ENCODE data around the gene ZNF784.
"Not testable (repeated sequence)": the region's sequence is repeated elsewhere in the genome, so short reads cannot be mapped to it uniquely, and the experiment has no call there.

DNA sequence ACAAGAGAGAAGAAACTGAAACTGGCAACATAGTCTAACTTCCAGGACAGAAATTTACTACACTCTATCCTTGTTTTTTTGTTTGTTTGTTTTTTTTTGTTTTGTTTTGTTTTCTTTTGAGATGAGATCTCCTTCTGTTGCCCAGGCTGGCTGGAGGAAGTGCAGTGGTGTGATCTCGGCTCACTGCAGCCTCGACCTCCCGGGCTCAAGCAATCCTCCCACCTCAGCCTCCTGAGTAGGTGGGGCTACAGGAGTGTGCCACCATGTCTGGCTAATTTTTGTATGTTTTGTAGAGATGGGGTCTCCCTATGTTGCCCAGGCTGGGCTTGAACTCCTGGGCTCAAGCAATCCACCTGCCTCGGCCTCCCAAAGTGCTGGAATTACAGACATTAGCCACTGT lies 42.1 kb downstream of the ZNF784 start:
- TF ChIP-seq, protein P1, sequence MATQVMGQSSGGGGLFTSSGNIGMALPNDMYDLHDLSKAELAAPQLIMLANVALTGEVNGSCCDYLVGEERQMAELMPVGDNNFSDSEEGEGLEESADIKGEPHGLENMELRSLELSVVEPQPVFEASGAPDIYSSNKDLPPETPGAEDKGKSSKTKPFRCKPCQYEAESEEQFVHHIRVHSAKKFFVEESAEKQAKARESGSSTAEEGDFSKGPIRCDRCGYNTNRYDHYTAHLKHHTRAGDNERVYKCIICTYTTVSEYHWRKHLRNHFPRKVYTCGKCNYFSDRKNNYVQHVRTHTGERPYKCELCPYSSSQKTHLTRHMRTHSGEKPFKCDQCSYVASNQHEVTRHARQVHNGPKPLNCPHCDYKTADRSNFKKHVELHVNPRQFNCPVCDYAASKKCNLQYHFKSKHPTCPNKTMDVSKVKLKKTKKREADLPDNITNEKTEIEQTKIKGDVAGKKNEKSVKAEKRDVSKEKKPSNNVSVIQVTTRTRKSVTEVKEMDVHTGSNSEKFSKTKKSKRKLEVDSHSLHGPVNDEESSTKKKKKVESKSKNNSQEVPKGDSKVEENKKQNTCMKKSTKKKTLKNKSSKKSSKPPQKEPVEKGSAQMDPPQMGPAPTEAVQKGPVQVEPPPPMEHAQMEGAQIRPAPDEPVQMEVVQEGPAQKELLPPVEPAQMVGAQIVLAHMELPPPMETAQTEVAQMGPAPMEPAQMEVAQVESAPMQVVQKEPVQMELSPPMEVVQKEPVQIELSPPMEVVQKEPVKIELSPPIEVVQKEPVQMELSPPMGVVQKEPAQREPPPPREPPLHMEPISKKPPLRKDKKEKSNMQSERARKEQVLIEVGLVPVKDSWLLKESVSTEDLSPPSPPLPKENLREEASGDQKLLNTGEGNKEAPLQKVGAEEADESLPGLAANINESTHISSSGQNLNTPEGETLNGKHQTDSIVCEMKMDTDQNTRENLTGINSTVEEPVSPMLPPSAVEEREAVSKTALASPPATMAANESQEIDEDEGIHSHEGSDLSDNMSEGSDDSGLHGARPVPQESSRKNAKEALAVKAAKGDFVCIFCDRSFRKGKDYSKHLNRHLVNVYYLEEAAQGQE (IDR thresholded peaks at IDR 0.05; ENCODE audit: low read depth, low read length) = not testable (repeated sequence)
- TF ChIP-seq CHD4 (IDR thresholded peaks at IDR 0.05); TCF7 (IDR thresholded peaks at IDR 0.05; ENCODE audit: borderline replicate concordance); POLR2A (IDR thresholded peaks at IDR 0.05; ENCODE audit: low read depth, low read length): not testable (repeated sequence)
